ENCODE measurements around the gene ZBTB2.

- TF ChIP-seq ZFX (IDR thresholded peaks at IDR 0.05; ENCODE audit: borderline replicate concordance) = no peak
- TF ChIP-seq CTCF (IDR thresholded peaks at IDR 0.05) = no peak
Measured at GRCh38 chr6:151375833-151376232, 15.5 kb downstream of the ZBTB2 start.
